MM.1S (cell line): ENCODE data around the gene BICC1.

Experiments
- CTCF ChIP-seq: fragments of 300-600 bp; sonication (generic); IDR thresholded peaks from 2 replicates; pipeline ENCODE4 v1.5.1; 2016; ENCODE audit warnings: antibody characterized with exemption, low read length, mixed read lengths
- EZH2 ChIP-seq: fragments of 300-600 bp; sonication (generic); optimal IDR thresholded peaks from 2 replicates; pipeline ENCODE3; 2017; ENCODE audit warnings: low read depth, mild to moderate bottlenecking, antibody characterized with exemption, low read length, mixed read lengths
- EZH2phosphoT487 ChIP-seq: fragments of 300-600 bp; sonication (generic); IDR thresholded peaks from 2 replicates; pipeline ENCODE4 v1.6.1; 2018; ENCODE audit warnings: antibody characterized with exemption, low read length

GRCh38 chr10:58547963-58548362 is 35.3 kb downstream of the BICC1 start:
- TF ChIP-seq CTCF: no peak
- no peak for TF ChIP-seq EZH2
- no peak for TF ChIP-seq EZH2phosphoT487
